Anterior cingulate cortex (tissue), 58 donors: Measurements from ENCODE around the gene SMYD3.
"Not testable (repeated sequence)": the region's sequence is repeated elsewhere in the genome, so short reads cannot be mapped to it uniquely, and the experiment has no call there.

Experiments
- DNase-seq, 58 donors: peaks; one replicate each; lab custom pipeline; 2025; lab: John Stamatoyannopoulos, UW

Gene SMYD3

GRCh38 chr1:245718951-245719350 is 788.1 kb downstream of the SMYD3 start:
- no peak for DNase-seq

GRCh38 chr1:245718123-245718522 is 789.0 kb downstream of the SMYD3 start:
- no peak for DNase-seq

- no peak for DNase-seq
Measured at GRCh38 chr1:245717611-245718010, 789.5 kb downstream of the SMYD3 start.

- no peak for DNase-seq
Measured at GRCh38 chr1:245716561-245716960, 790.5 kb downstream of the SMYD3 start.

- DNase-seq = no peak
Measured at GRCh38 chr1:245715970-245716369, 791.1 kb downstream of the SMYD3 start.

- no peak for DNase-seq
Measured at GRCh38 chr1:245715291-245715701, 791.8 kb downstream of the SMYD3 start.

GRCh38 chr1:245714027-245714426 is 793.1 kb downstream of the SMYD3 start:
- DNase-seq = not testable (repeated sequence)

GRCh38 chr1:245710961-245711903 is 795.8 kb downstream of the SMYD3 start:
- DNase-seq = no peak

- no peak for DNase-seq
Measured at GRCh38 chr1:245707941-245708340, 799.1 kb downstream of the SMYD3 start.

- DNase-seq = no peak
Measured at GRCh38 chr1:245704765-245705164, 802.3 kb downstream of the SMYD3 start.

- DNase-seq = no peak
Measured at GRCh38 chr1:245704341-245704740, 802.7 kb downstream of the SMYD3 start.

GRCh38 chr1:245702346-245702745 is 804.7 kb downstream of the SMYD3 start:
- no peak for DNase-seq

GRCh38 chr1:245701631-245702030 is 805.4 kb downstream of the SMYD3 start:
- DNase-seq = no peak

GRCh38 chr1:245700631-245701030 is 806.4 kb downstream of the SMYD3 start:
- DNase-seq = no peak
